ENCODE results near the gene OXCT2.
"Not testable (repeated sequence)": the region's sequence is repeated elsewhere in the genome, so short reads cannot be mapped to it uniquely, and the experiment has no call there.

Gene OXCT2

DNA sequence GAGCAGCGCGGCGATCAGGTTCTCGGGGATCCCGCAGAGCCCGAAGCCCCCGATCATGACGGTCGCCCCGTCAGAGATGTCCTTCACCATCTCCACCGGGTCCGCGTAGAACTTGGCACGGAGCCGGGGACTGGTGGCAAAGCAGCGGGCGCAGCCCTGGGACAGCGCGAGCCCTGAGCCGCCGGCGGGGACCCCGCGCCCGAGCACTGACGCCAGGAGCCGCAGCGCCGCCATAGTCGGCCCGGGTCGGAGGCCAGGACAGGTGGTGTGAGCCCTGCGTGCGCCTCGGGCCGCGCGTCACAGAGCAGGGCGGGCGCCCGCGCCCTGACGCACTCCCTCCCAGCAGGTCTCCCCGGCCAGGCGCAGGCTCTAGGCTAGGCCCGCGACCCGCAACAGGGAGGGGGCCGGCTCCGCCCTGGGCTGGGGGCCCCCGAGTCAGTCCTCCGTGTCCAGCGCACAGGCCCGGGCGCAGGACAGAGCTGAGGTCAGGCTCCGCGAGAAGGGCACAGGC is at the start of gene OXCT2:
OXCT2 (minus strand) TSS at position 327 of the 511 bp plus-strand sequence; CDS start at position 234, 93 bp downstream.
- peak within 1 kb of the TSS; percentile 15 to 38 for H3K4me3 ChIP-seq (replicated peaks in 1 of 2; ENCODE audit: low read depth in 2 of 2, low read length in 2 of 2)

DNA sequence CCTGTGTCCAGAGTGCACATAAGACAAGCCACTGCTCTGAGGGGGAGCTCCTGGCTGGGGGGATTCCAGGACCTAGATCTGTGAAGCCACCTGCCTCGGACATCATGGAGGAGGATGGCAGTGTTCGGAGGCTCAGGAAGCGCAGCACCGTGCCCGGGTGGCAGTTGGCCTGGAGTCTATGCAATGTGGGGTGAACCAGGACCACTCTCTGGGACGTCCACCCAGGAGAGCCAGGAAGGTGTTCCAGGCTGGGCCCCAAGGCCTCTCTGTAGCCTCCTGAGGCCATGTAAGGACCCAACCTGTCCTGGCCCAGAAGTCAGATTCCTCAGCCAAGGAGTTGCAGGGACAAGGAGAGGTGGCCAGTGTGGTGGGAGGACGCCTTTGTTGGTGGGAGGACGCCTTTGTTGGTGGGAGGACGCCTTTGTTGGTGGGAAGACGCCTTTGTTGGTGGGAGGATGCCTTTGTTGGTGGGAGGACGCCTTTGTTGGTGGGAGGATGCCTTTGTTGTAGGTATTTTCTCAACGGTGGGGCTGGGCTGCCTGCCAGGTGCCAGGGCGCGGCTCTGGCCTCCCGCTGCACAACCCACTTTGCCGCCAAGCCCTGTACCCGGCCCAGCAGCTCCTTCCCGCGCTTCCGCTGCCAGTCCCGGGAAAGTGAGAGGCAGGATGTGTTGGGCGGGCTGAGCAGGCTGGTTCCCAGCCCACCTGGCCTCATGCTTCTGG is 48.1 kb upstream of the OXCT2 start:
- H3K4me3 ChIP-seq (replicated peaks in 1 of 2; ENCODE audit: low read depth in 2 of 2, low read length in 2 of 2): no peak overlapping the region
- TF ChIP-seq, protein P1, sequence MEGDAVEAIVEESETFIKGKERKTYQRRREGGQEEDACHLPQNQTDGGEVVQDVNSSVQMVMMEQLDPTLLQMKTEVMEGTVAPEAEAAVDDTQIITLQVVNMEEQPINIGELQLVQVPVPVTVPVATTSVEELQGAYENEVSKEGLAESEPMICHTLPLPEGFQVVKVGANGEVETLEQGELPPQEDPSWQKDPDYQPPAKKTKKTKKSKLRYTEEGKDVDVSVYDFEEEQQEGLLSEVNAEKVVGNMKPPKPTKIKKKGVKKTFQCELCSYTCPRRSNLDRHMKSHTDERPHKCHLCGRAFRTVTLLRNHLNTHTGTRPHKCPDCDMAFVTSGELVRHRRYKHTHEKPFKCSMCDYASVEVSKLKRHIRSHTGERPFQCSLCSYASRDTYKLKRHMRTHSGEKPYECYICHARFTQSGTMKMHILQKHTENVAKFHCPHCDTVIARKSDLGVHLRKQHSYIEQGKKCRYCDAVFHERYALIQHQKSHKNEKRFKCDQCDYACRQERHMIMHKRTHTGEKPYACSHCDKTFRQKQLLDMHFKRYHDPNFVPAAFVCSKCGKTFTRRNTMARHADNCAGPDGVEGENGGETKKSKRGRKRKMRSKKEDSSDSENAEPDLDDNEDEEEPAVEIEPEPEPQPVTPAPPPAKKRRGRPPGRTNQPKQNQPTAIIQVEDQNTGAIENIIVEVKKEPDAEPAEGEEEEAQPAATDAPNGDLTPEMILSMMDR (IDR thresholded peaks at IDR 0.05; ENCODE audit: low read depth, low read length): no peak
- DNase-seq (ENCODE audit: low read depth in 2 of 2): no peak

More for the DNA sequence above, at the start of gene OXCT2:
- not testable (repeated sequence) for DNase-seq (ENCODE audit: low read depth in 2 of 2)

DNA sequence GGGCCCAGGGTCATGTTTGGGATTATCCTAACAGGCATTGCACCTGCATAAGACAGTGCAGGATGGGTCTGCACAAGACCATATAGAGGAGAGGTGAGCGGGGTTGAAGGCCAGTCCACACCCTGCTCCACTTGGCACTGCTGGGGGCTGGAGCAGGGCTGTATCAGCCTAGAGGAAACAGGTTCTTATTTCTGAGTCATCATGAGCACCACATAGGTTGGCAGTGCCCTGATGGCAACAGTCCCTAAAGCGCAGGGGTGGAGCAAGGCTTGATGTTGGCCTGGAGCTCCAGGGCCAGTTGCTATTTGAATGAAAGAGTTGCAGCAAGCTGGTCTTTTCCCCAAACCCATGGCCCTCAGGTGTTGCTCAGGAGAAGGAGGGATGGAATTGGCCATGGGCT is 47.3 kb upstream of the OXCT2 start:
- H3K4me3 ChIP-seq (replicated peaks in 1 of 2; ENCODE audit: low read depth in 2 of 2, low read length in 2 of 2): no peak overlapping the region
- DNase-seq (ENCODE audit: low read depth in 2 of 2): no peak
- TF ChIP-seq, protein P1 (IDR thresholded peaks at IDR 0.05; ENCODE audit: low read depth, low read length): no peak

DNA sequence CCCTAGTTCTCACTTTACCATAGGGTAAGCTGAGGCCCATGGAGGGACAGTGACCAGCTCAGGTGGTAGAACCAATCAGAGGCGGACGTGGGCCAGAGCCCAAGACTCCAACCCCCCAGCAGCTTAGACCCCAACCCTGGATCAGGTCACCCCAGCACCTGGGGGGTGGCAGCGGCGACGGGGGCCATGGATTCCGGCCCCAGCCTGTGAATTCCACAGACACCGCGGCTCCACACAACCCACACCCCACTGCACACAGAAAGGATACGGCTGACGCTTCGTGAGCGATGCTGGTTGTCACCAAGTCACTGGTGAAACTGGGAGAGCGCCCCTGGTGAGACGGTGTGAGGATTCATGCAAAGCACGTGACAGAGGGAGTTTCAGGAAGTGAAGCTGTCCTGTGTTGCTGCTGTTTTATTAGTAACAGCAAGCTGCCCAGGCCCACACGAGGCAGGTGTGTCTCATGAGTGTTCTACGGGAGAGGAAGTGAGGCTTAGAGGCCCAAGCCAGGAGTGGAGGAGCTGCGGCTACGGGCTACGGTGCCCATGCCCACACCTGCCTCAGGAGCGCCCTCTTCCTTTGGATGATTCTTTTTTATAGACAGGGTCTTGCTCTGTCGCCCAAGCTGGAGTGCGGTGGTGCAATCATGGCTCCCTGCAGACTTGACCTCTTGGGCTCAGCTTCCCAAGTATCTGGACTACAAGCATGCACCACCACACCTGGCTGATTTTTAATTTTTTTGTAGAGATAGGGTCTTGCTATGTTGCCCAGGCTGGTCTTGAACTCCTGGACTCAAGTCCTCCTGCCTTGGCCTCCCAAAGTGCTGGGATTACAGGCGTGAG is 46.2 kb upstream of the OXCT2 start:
- DNase-seq (ENCODE audit: low read depth in 2 of 2); H3K4me3 ChIP-seq (replicated peaks in 1 of 2; ENCODE audit: low read depth in 2 of 2, low read length in 2 of 2): not testable (repeated sequence)

DNA sequence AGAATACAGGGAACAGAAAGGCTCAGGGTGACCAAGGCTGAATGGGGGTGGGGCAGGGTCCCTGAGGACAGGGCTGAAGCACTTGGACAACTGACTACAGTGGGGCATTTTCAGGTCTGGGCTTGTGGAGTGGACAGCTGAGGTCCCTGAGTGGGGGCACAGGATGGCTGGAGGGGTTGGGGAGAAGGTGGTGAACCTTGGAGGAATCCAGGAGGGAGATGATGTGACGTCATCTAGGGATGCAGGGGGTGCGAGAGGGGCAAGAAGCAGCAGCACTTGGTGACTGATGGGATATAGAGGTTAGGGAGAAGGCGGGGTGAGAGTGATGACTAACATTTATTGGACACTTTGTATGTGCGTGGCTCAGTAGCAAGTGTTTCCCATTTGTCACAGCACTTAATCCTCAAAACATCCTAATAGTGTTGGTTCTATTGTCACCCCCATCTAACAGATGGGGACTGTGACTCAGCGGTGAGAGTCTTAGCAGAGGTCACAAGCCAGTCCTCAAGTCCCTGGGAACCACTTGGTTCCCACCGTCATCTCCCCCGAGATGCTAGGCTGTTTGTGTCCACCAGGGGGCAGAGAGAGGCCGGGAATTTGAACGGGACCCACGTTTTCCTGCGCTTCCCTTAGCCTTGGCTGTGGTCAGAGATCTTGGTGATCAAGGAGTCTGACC is 45.4 kb upstream of the OXCT2 start:
- peak; percentile 69 to 79 for DNase-seq (ENCODE audit: low read depth in 2 of 2)
- H3K4me3 ChIP-seq (replicated peaks in 1 of 2; ENCODE audit: low read depth in 2 of 2, low read length in 2 of 2): no peak overlapping the region
- TF ChIP-seq, protein P1 (IDR thresholded peaks at IDR 0.05; ENCODE audit: low read depth, low read length): peak; percentile 80

DNA sequence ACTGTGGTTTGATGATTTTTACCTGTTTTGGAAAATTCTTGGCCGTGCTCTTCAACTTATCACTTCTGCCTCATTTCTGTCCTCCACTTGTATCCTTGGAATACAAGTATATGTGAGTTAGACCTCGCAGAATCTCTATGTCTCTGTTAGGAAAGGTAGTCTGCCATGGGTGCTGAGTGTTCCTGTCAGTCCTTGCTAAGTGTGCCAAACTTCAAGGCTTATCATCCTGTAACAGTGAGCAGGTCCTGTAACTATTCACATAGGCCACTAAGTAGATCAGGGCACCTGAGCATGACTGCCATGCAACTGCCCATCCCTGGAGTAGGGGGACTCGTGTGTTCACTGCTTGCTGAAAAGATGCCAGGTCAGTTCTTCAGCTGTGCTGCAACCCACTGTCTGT is 41.8 kb upstream of the OXCT2 start:
- TF ChIP-seq, protein P1 (IDR thresholded peaks at IDR 0.05; ENCODE audit: low read depth, low read length): no peak
- no peak for DNase-seq (ENCODE audit: low read depth in 2 of 2)
- no peak overlapping the region for H3K4me3 ChIP-seq (replicated peaks in 1 of 2; ENCODE audit: low read depth in 2 of 2, low read length in 2 of 2)

DNA sequence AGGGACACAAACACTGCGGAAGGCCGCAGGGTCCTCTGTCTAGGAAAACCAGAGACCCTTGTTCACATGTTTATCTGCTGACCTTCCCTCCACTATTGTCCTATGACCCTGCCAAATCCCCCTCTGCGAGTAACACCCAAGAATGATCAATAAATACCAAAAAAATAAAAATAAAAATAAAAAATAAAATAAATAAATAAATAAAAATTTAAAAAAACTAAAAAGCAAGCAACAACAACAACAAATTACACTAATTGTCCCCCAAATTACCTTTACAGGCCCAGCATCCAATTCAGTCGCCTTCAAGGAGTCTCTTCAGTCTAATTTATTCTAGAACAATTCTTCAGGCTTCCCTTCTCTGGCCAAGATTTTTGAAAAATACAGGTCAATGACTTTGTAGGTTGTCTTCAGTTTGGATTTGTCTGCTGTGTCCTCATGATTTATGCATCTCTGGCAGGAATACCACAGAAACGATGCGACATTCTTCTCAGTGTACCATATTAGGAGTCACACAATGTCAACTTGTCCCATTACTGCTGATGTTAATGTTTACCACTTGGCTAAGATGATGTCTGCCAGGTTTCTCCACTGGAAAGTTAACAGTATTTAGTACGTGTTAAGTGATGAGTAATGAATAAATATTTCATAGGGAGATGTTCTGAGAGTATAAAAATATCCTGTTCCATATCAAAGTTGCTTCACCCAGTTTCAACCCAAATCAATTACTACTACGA is 37.8 kb upstream of the OXCT2 start:
- no peak for DNase-seq (ENCODE audit: low read depth in 2 of 2)
- no peak overlapping the region for H3K4me3 ChIP-seq (replicated peaks in 1 of 2; ENCODE audit: low read depth in 2 of 2, low read length in 2 of 2)
- TF ChIP-seq, protein P1 (IDR thresholded peaks at IDR 0.05; ENCODE audit: low read depth, low read length): no peak

Measured in cardiac fibroblast (primary cell).